Measurements from ENCODE around the gene HTR1E.

HTR1E gene

DNA sequence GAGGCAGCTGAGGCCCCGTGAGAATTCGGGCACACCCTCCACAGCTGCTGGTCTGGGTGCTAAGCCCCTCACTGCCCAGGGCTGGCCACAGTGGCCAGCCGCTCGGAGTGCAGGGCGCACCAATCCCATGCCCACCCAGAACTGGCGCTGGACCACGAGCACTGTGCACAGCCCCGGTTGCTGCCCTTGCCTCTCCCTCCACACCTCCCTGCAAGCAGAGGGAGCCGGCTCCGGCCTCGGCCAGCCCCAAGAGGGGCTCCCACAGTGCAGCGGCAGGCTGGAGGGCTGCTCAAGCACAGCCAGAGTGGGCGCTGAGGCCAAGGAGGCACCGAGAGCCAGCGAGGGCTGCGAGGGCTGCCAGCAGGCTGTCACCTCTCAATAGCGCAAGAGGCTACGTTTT is 122.6 kb downstream of the HTR1E start:
- Histone ChIP-seq H3K4me3 (ENCODE audit: severe bottlenecking) (no peak overlapping the region), H3K27me3 (ENCODE audit: insufficient read depth, poor library complexity, severe bottlenecking) (no peaks in the 10 kb centered on the region), H3K27ac (ENCODE audit: poor library complexity, severe bottlenecking) (no peak overlapping the region), H3K9me3 (ENCODE audit: severe bottlenecking) (no peaks in the 10 kb centered on the region), H3K36me3 (ENCODE audit: low read depth) (no peaks in the 10 kb centered on the region), H3K4me1 (ENCODE audit: insufficient read depth, poor library complexity, severe bottlenecking) (no peaks in the 10 kb centered on the region)
- no peak for DNase-seq (ENCODE audit: low spot score)
- no peak for ATAC-seq (ENCODE audit: low read depth)
- TF ChIP-seq, protein P1, sequence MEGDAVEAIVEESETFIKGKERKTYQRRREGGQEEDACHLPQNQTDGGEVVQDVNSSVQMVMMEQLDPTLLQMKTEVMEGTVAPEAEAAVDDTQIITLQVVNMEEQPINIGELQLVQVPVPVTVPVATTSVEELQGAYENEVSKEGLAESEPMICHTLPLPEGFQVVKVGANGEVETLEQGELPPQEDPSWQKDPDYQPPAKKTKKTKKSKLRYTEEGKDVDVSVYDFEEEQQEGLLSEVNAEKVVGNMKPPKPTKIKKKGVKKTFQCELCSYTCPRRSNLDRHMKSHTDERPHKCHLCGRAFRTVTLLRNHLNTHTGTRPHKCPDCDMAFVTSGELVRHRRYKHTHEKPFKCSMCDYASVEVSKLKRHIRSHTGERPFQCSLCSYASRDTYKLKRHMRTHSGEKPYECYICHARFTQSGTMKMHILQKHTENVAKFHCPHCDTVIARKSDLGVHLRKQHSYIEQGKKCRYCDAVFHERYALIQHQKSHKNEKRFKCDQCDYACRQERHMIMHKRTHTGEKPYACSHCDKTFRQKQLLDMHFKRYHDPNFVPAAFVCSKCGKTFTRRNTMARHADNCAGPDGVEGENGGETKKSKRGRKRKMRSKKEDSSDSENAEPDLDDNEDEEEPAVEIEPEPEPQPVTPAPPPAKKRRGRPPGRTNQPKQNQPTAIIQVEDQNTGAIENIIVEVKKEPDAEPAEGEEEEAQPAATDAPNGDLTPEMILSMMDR (IDR thresholded peaks at IDR 0.05; ENCODE audit: poor library complexity, severe bottlenecking): no peak

DNA sequence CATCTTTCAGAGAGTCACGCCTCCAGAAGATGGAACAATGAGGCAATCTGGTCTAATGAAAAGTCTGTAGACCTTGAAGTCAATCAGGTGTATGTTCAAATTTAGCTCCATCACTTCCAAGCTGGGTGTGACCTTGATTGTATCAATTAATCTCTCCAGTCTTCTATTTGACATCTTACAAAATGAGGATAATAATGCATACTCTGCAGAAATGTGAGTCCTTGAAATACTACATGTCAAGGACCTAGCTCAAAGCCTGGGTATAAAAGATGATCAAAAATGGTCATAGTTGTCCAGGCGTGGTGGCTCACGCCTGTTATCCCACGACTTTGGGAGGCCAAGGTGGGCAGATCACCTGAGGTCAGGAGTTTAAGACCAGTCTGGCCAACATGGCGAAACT is 127.8 kb downstream of the HTR1E start:
- Histone ChIP-seq H3K27ac (ENCODE audit: poor library complexity, severe bottlenecking) (no peak overlapping the region), H3K36me3 (ENCODE audit: low read depth) (no peaks in the 10 kb centered on the region), H3K4me3 (ENCODE audit: severe bottlenecking) (no peak overlapping the region), H3K27me3 (ENCODE audit: insufficient read depth, poor library complexity, severe bottlenecking) (no peaks in the 10 kb centered on the region), H3K4me1 (ENCODE audit: insufficient read depth, poor library complexity, severe bottlenecking) (no peaks in the 10 kb centered on the region), H3K9me3 (ENCODE audit: severe bottlenecking) (no peaks in the 10 kb centered on the region)
- TF ChIP-seq, protein P1 (IDR thresholded peaks at IDR 0.05; ENCODE audit: poor library complexity, severe bottlenecking): no peak
- ATAC-seq (ENCODE audit: low read depth) (no peak), DNase-seq (ENCODE audit: low spot score) (no peak)
